GM12872 (cell line): ENCODE measurements around the gene WAPL.

Experiments
- CTCF ChIP-seq: IDR thresholded peaks from 3 replicates; pipeline ENCODE4 v1.5.1; 2011; ENCODE audit warnings: low read depth, mild to moderate bottlenecking, low read length, moderate library complexity; ENCODE audit not compliant: insufficient read depth

WAPL gene

GRCh38 chr10:86393862-86394455 lies 127.6 kb downstream of the WAPL start:
- no peak for TF ChIP-seq CTCF

GRCh38 chr10:86393362-86393761 lies 128.2 kb downstream of the WAPL start:
- no peak for TF ChIP-seq CTCF

DNA sequence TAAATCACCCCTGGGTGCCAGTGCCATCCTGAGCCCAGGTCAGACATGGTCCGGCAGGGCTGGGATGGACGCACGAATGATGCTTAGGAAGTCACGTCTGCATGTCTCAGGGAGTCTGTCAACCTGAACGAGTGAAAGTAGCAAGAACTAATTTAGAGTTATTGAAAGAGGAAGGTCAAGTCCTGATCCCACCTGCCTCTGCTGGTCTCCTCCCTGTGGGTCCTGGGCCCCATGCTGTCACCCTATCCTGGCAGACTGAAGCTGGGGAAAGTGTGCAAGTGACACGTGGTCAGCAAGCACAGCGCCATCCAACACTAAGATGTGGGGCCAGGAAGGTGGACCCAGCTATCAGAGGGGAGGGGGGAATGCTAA lies 128.9 kb downstream of the WAPL start:
- no peak for TF ChIP-seq CTCF

GRCh38 chr10:86391986-86392722 lies 129.4 kb downstream of the WAPL start:
- TF ChIP-seq CTCF, result no peak

GRCh38 chr10:86391236-86391840 lies 130.3 kb downstream of the WAPL start:
- no peak for TF ChIP-seq CTCF

DNA sequence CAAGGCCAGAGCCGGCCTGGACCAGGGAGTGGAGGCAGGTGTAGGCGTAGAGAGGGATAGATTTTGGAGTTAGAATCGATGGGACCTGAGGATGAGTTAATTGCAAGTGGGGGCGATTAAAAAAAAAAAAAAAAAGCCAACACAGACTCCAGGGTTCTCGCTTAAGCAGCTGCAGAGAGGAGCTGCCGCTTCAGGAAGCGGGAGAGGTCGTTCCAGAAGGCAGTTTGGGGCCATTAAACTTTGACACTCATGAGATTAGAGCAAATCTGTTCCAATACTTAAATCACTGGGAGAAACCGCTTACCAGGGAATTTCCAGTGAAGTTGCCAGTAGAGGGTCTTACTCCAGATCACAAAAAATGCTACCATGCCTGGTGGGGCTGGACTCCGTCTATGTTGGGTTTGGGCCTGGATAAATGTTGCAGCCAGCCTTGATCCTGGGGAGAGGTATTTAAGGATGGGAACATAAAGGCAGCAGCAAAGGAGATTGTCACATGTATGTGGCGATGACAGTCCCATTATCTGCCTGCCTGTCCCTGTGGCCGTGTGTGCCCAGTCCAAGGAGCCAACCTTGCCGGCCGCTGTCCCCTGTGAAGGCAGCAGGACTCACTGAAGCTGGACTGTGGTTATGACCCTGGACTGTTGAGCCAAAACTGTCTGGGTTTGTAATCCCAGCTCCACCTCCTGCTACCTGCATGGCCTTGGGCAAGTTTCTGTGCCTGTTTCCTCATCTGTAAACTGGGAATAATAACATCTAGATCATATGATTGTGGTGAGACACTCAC lies 131.1 kb downstream of the WAPL start:
- TF ChIP-seq CTCF, result no peak
